ENCODE data around the gene SMG5. TPM values are rescaled to one million over a fixed set of nuclear protein-coding genes. Genes with fewer than 3 reads are reported as not detected.
A peak's percentile ranks its signal among the peaks of the same experiment; 100 is the strongest.

SMG5 gene
- total RNA-seq, 1 experiment from 2014 or later = 103 TPM

- Mint-ChIP-seq H3K9me3 (no peaks in the 10 kb centered on the region), H3K4me1 (no peaks in the 10 kb centered on the region), H3K36me3 (ENCODE audit: insufficient read depth in 1 of 3, low read depth in 3 of 3) (peaks cover 62 to 97% (median 86%) of the 10 kb centered on the region in 3 experiments), H3K27ac (peak overlapping the region in 1 of 3 experiments; percentile 17; a peak in 1 of 7 replicates), H3K27me3 (ENCODE audit: low read depth) (no peaks in the 10 kb centered on the region), H3K4me3 (no peak overlapping the region)
- H3K23ac ChIP-seq (ENCODE audit: insufficient read length, low read depth, low read length) = no peak overlapping the region
- no peak overlapping the region for H2AK5ac ChIP-seq (ENCODE audit: insufficient read length, low read length)
- H3K79me1 ChIP-seq (ENCODE audit: insufficient read depth, low read depth, low read length, poor library complexity, severe bottlenecking) = no peaks in the 10 kb centered on the region
- no peak for TF ChIP-seq CTCF (conservative IDR thresholded peaks at IDR 0.05)
- no peak overlapping the region for H2BK120ac ChIP-seq (ENCODE audit: low read depth, low read length, poor library complexity, severe bottlenecking)
- no peak overlapping the region for H3K56ac ChIP-seq (ENCODE audit: insufficient read length, low read depth, low read length)
- H3K79me2 ChIP-seq (ENCODE audit: insufficient read depth, low read length) = no peaks in the 10 kb centered on the region
- DNase-seq = no peak
- H2BK15ac ChIP-seq (ENCODE audit: low read depth, low read length) = no peak overlapping the region
- no peaks in the 10 kb centered on the region for H3K23me2 ChIP-seq (ENCODE audit: insufficient read length, low read depth, low read length, poor library complexity, severe bottlenecking)
- no peak overlapping the region for H3K18ac ChIP-seq (ENCODE audit: insufficient read length, low read depth, low read length)
- no peaks in the 10 kb centered on the region for H3K27me3 ChIP-seq (ENCODE audit: insufficient read depth, low read length)
- H2BK12ac ChIP-seq (ENCODE audit: insufficient read length, low read depth, low read length) = no peak overlapping the region
- no peak overlapping the region for H4K91ac ChIP-seq (ENCODE audit: insufficient read length, low read depth, low read length)
- no peak overlapping the region for H3K27ac ChIP-seq (ENCODE audit: insufficient read length, low read depth, low read length)
- no CpG with 5 or more reads among the region's 2 CpGs for WGBS (ENCODE audit: extremely low coverage, insufficient read length, low lambda C conversion rate)
- H2AFZ ChIP-seq (ENCODE audit: low read length) = no peak overlapping the region
- H4K5ac ChIP-seq (ENCODE audit: insufficient read length, low read depth, low read length) = no peak overlapping the region
- H3K4me1 ChIP-seq (ENCODE audit: insufficient read depth, low read length) = no peaks in the 10 kb centered on the region
- H3K4ac ChIP-seq (ENCODE audit: low read depth, low read length) = no peak overlapping the region
- H2BK5ac ChIP-seq (ENCODE audit: insufficient read length, low read length) = no peak overlapping the region
- no peaks in the 10 kb centered on the region for H4K20me1 ChIP-seq (ENCODE audit: control insufficient read depth, insufficient read depth, insufficient read length)
- no peak overlapping the region for H4K8ac ChIP-seq (replicated peaks; ENCODE audit: insufficient read length, low read depth, low read length)
- no peak overlapping the region for H3T11ph ChIP-seq (ENCODE audit: low read length)
- H3K14ac ChIP-seq (ENCODE audit: insufficient read depth, low read length) = no peak overlapping the region
- H3K4me2 ChIP-seq (ENCODE audit: insufficient read depth, insufficient read length, low read length) = no peak overlapping the region
- H3K9me3 ChIP-seq (ENCODE audit: control insufficient read depth, low read depth, low read length) = no peaks in the 10 kb centered on the region
- H3K9ac ChIP-seq (ENCODE audit: extremely low read depth, insufficient read length, low read length) = no peak overlapping the region
- H2BK20ac ChIP-seq (ENCODE audit: low read depth, low read length, poor library complexity, severe bottlenecking) = no peak overlapping the region
These were observed 21.7 kb downstream of the SMG5 start for GRCh38 chr1:156260896-156261295.
